CD4-positive, alpha-beta T cell (primary cell): ENCODE results near the gene TK1. TPM values are rescaled to one million over a fixed set of nuclear protein-coding genes. Genes with fewer than 3 reads are reported as not detected.

Experiments used
- ATAC-seq: fragments of 200-7000 bp; cut with Tn5 transposase; one replicate; pipeline ENCODE4 v1.10.0; 2022; ENCODE audit warnings: mild to moderate bottlenecking; ENCODE audit not compliant: poor library complexity
- CTCF ChIA-PET: fragments of 350-600 bp; sonication (Branson Sonifier 250); formaldehyde crosslinking; loops from one replicate; lab custom pipeline; 2021; ENCODE audit warnings: antibody characterized with exemption, inconsistent platforms; lab: Charles Lee
- POLR2A ChIA-PET: fragments of 350-600 bp; sonication (Branson Sonifier 250); formaldehyde crosslinking; loops from one replicate; lab custom pipeline; 2021; ENCODE audit warnings: antibody characterized with exemption, inconsistent platforms; lab: Charles Lee
- DNase-seq, 14 experiments: peaks; one replicate each; pipeline ENCODE4 v3.0.0-alpha.2; 2013 to 2020; ENCODE audit warnings: mixed read lengths in 2 of 14
- H3K27ac ChIP-seq, 2 donors: one replicate each; pipeline versions ENCODE4 v1.5.1 to v1.7.0; 2013; ENCODE audit warnings: low read length in 2 of 2, low read depth in 1 of 2, mild to moderate bottlenecking in 1 of 2
- H3K27me3 ChIP-seq, 2 experiments: 1 replicate in 1 of 2; 2 replicates in 1 of 2; pipeline versions ENCODE4 v1.6.1 to v1.7.0; 2013; ENCODE audit warnings: low read length in 2 of 2, control low read depth in 1 of 2, mild to moderate bottlenecking in 1 of 2, moderate library complexity in 1 of 2; ENCODE audit not compliant: insufficient read depth in 2 of 2, control insufficient read depth in 1 of 2
- H3K36me3 ChIP-seq: one replicate; pipeline ENCODE4 v1.6.1; 2013; ENCODE audit warnings: low read length, control low read depth; ENCODE audit not compliant: insufficient read depth
- H3K4me1 ChIP-seq: one replicate; pipeline ENCODE4 v1.6.1; 2013; ENCODE audit warnings: low read length, control low read depth; ENCODE audit not compliant: insufficient read depth
- H3K4me3 ChIP-seq: one replicate; pipeline ENCODE4 v1.5.1; 2013; ENCODE audit warnings: mild to moderate bottlenecking, low read length, moderate library complexity
- H3K9me3 ChIP-seq, 2 experiments: 1 replicate in 1 of 2; 2 replicates in 1 of 2; pipeline versions ENCODE4 v1.6.1 to v1.7.0; 2013; ENCODE audit warnings: low read length in 2 of 2, mild to moderate bottlenecking in 2 of 2, control low read depth in 1 of 2, moderate library complexity in 1 of 2; ENCODE audit not compliant: control insufficient read depth in 1 of 2, insufficient read depth in 1 of 2
- H3K27ac Mint-ChIP-seq: one replicate; pipeline ENCODE4 v1.8.0; 2020; ENCODE audit warnings: mixed read lengths
- H3K27me3 Mint-ChIP-seq: one replicate; pipeline ENCODE4 v1.8.0; 2021; ENCODE audit warnings: mixed read lengths
- H3K36me3 Mint-ChIP-seq: one replicate; pipeline ENCODE4 v1.8.0; 2021; ENCODE audit warnings: low read depth, mixed read lengths
- H3K4me1 Mint-ChIP-seq: one replicate; pipeline ENCODE4 v1.8.0; 2021; ENCODE audit warnings: low read depth, mixed read lengths
- H3K4me3 Mint-ChIP-seq: one replicate; pipeline ENCODE4 v1.8.0; 2020; ENCODE audit warnings: mild to moderate bottlenecking, mixed read lengths
- H3K9me3 Mint-ChIP-seq: one replicate; pipeline ENCODE4 v1.8.0; 2020; ENCODE audit warnings: mixed read lengths
- CTCF ChIP-seq: fragments of 200-600 bp; IDR thresholded peaks from one replicate; pipeline ENCODE4 v1.8.0; 2022; ENCODE audit warnings: antibody characterized with exemption, mild to moderate bottlenecking
- intact Hi-C, 2 experiments: fragments of 100-400 bp; cut with DNase I in 1 of 2; cut with micrococcal nuclease in 1 of 2; formaldehyde crosslinking; loops; one replicate each; pipeline versions ENCODE4 v1.15.1 to v1.9.0; 2023 to 2025; cut with DNase I, micrococcal nuclease
- total RNA-seq, 174 experiments: library from RNA in 2 of 174; stranded (reverse) in 2 of 174; gene quantifications; one replicate each; pipeline ENCODE4 v1.2.3 and lab custom pipeline; 2021 to 2026

TK1 gene
- total RNA-seq, 2 experiments from 2014 or later = 0.78 to 0.88 TPM

- Mint-ChIP-seq H3K4me1 (peaks cover 5% of the 10 kb centered on the region), H3K27ac (no peak overlapping the region), H3K27me3 (peaks cover 33% of the 10 kb centered on the region), H3K36me3 (no peaks in the 10 kb centered on the region), H3K9me3 (no peaks in the 10 kb centered on the region), H3K4me3 (no peak overlapping the region)
- Histone ChIP-seq H3K27me3 (peaks cover 39 to 44% of the 10 kb centered on the region in 2 experiments), H3K4me3 (no peak overlapping the region), H3K9me3 (peaks cover 0 to 15% of the 10 kb centered on the region in 2 experiments), H3K27ac (no peak overlapping the region), H3K4me1 (peaks cover 23% of the 10 kb centered on the region), H3K36me3 (no peaks in the 10 kb centered on the region)
- POLR2A ChIA-PET = no interaction called here
- DNase-seq (peak in 1 of 14 experiments; percentile 26), ATAC-seq (no peak)
- no peak for TF ChIP-seq CTCF
- CTCF ChIA-PET = no interaction called here
- intact Hi-C loops = no loop called here
Measured at GRCh38 chr17:78230252-78230962, 43.6 kb upstream of the TK1 start.

GRCh38 chr17:78228176-78228575 lies 41.3 kb upstream of the TK1 start:
- ATAC-seq = no peak
- Mint-ChIP-seq H3K27me3 (peaks cover 33% of the 10 kb centered on the region), H3K36me3 (no peaks in the 10 kb centered on the region), H3K27ac (no peak overlapping the region), H3K9me3 (no peaks in the 10 kb centered on the region), H3K4me3 (no peak overlapping the region), H3K4me1 (peaks cover 9% of the 10 kb centered on the region)
- ChIA-PET POLR2A (no interaction called here), CTCF (no interaction called here)
- no peaks in the 10 kb centered on the region for H3K36me3 ChIP-seq
- TF ChIP-seq CTCF = no peak
- intact Hi-C loops = no loop called here
- peaks cover 0 to 15% of the 10 kb centered on the region in 2 experiments for H3K9me3 ChIP-seq
- H3K4me3 ChIP-seq = no peak overlapping the region
- DNase-seq = no peak
- H3K27ac ChIP-seq = no peak overlapping the region
- H3K4me1 ChIP-seq = peaks cover 24% of the 10 kb centered on the region
- peaks cover 39 to 44% of the 10 kb centered on the region in 2 experiments for H3K27me3 ChIP-seq

- H3K36me3 ChIP-seq = no peaks in the 10 kb centered on the region
- CTCF ChIA-PET = interaction anchor here (1.2 kb wide), 1 partner anchor 51 kb away, joined by 4 read pairs; no protein-coding TSS in a partner anchor
- Mint-ChIP-seq H3K36me3 (no peaks in the 10 kb centered on the region), H3K27me3 (peaks cover 27% of the 10 kb centered on the region), H3K9me3 (no peaks in the 10 kb centered on the region), H3K4me3 (no peak overlapping the region), H3K4me1 (peaks cover 15% of the 10 kb centered on the region), H3K27ac (no peak overlapping the region)
- POLR2A ChIA-PET = no interaction called here
- H3K27me3 ChIP-seq = peaks cover 34 to 38% of the 10 kb centered on the region in 2 experiments
- no peak overlapping the region for H3K4me3 ChIP-seq
- peaks cover 0 to 12% of the 10 kb centered on the region in 2 experiments for H3K9me3 ChIP-seq
- intact Hi-C loops = no loop called here
- DNase-seq = peak in 2 of 14 experiments; percentile 43 to 55
- ATAC-seq = no peak
- no peak for TF ChIP-seq CTCF
- H3K27ac ChIP-seq = no peak overlapping the region
- peaks cover 26% of the 10 kb centered on the region for H3K4me1 ChIP-seq
Measured at GRCh38 chr17:78227455-78227916, 40.6 kb upstream of the TK1 start.
